Activated CD8-positive, alpha-beta T cell treated with anti-CD3 and anti-CD28 coated beads, Interleukin-2, amount 10 ng/mL, durations not matched to agents 7 days and 5 days (primary cell): Measurements from ENCODE around the gene ADAP1. TPM values are rescaled to one million over a fixed set of nuclear protein-coding genes. Genes with fewer than 3 reads are reported as not detected.
"Not testable (repeated sequence)": the region's sequence is repeated elsewhere in the genome, so short reads cannot be mapped to it uniquely, and the experiment has no call there.

Experiments used
- ATAC-seq: fragments of 150-1000 bp; cut with Tn5 transposase; one replicate; pipeline ENCODE4 v1.10.0; 2021; ENCODE audit warnings: moderate library complexity
- CTCF ChIA-PET: fragments of 350-600 bp; sonication (Branson Sonifier 250); formaldehyde crosslinking; loops from one replicate; lab custom pipeline; 2021; ENCODE audit warnings: antibody characterized with exemption; lab: Charles Lee
- POLR2A ChIA-PET: fragments of 350-600 bp; sonication (Branson Sonifier 250); formaldehyde crosslinking; loops from one replicate; lab custom pipeline; 2021; ENCODE audit warnings: antibody characterized with exemption; lab: Charles Lee
- DNase-seq: peaks from one replicate; pipeline ENCODE4 v3.0.0-alpha.2; 2020
- H3K27ac Mint-ChIP-seq: one replicate; pipeline ENCODE4 v1.8.0; 2021; ENCODE audit warnings: mild to moderate bottlenecking, mixed read lengths
- H3K27me3 Mint-ChIP-seq: one replicate; pipeline ENCODE4 v1.8.0; 2021; ENCODE audit warnings: low read depth, mixed read lengths
- H3K36me3 Mint-ChIP-seq: one replicate; pipeline ENCODE4 v1.8.0; 2021; ENCODE audit warnings: low read depth, mixed read lengths
- H3K4me1 Mint-ChIP-seq: one replicate; pipeline ENCODE4 v1.8.0; 2021; ENCODE audit warnings: low read depth, mixed read lengths
- H3K4me3 Mint-ChIP-seq: one replicate; pipeline ENCODE4 v1.8.0; 2021; ENCODE audit warnings: mild to moderate bottlenecking, mixed read lengths
- H3K9me3 Mint-ChIP-seq: one replicate; pipeline ENCODE4 v1.8.0; 2022; ENCODE audit warnings: mixed read lengths; ENCODE audit not compliant: insufficient read depth
- total RNA-seq, 2 experiments: library from RNA; stranded (reverse); gene quantifications; one replicate each; pipeline ENCODE4 v1.2.3, GENCODE V29; 2021

The ADAP1 gene
- total RNA-seq, 2 experiments from 2014 or later, result 24.2 to 28.6 TPM

DNA sequence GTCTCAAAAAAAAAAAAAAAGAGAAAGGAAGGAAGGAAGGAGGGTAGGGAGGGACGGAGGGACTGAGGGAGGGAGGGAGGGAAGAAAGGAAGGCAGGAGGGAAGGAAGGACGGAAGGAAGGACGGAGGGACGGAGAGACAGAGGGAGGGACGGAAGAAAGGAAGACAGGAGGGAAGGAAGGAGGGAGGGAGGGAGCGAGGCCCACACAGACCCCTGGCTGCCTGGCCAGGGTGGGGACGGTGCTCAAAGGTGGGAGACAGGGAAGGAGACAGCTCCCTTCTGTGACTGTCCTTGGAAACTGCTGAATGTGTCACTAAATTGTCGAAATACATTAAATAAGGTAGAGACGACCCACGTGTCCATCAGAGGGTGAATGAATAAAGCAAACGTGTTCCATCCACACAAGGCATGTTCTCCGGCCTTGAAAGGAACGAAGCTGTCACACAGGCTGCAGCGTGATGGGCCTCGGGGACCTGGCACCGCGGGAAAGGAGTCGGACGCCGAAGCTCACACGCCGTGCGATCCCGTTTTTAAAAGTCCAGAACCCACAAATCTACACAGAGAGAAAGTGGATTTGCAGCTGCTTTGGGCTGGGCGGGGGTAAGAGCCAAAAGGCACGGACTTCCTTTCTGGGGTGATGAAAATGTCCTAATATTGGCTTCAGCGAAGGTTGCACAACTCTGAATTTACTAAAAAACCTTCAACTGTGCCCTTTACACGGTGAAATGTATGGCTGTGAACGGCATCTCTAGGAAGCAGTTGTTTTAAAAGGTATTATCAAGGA is 23.3 kb downstream of the ADAP1 start:
- no peak overlapping the region for H3K4me3 Mint-ChIP-seq
- ChIA-PET CTCF (interaction anchor here (1.7 kb wide), 1 partner anchor 62 kb away, joined by 5 read pairs; no protein-coding TSS in a partner anchor), POLR2A (no interaction called here)
- no peak for DNase-seq
- peaks cover 26% of the 10 kb centered on the region for H3K4me1 Mint-ChIP-seq
- no peaks in the 10 kb centered on the region for H3K27me3 Mint-ChIP-seq
- no peak for ATAC-seq
- no peaks in the 10 kb centered on the region for H3K9me3 Mint-ChIP-seq
- peaks cover 9% of the 10 kb centered on the region for H3K36me3 Mint-ChIP-seq
- H3K27ac Mint-ChIP-seq, result peak overlapping the region; percentile 15

DNA sequence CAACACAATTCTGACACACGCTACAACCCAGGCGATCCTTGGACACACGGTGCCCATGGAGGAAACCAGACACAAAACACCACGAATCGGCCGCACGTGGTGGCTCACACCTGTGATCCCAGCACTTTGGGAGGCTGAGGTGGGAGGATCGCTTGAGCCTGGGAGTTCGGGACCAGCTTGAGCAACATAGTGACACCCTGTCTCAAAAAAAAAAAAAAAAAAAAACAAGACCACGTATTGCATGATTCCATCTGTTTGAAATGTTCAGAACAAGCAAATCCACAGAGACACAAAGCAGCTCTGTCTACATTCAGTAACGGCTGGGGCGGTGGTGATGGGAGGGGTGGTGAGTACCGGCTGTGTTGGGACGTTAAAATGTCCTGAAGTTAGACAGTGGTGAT is 25.2 kb downstream of the ADAP1 start:
- H3K27me3 Mint-ChIP-seq, result no peaks in the 10 kb centered on the region
- peaks cover 10% of the 10 kb centered on the region for H3K36me3 Mint-ChIP-seq
- ChIA-PET CTCF (interaction anchor here (1.4 kb wide), 1 partner anchor 12 kb away, joined by 3 read pairs; no protein-coding TSS in a partner anchor), POLR2A (no interaction called here)
- H3K4me3 Mint-ChIP-seq, result no peak overlapping the region
- no peak for DNase-seq
- H3K9me3 Mint-ChIP-seq, result no peaks in the 10 kb centered on the region
- peak overlapping the region; percentile 68 for H3K27ac Mint-ChIP-seq
- no peak for ATAC-seq
- H3K4me1 Mint-ChIP-seq, result peaks cover 34% of the 10 kb centered on the region

- Mint-ChIP-seq H3K4me3 (no peak overlapping the region), H3K9me3 (no peaks in the 10 kb centered on the region), H3K27ac (peak overlapping the region; percentile 62), H3K36me3 (peaks cover 10% of the 10 kb centered on the region), H3K4me1 (peaks cover 47% of the 10 kb centered on the region), H3K27me3 (no peaks in the 10 kb centered on the region)
- POLR2A ChIA-PET, result interaction anchor here (1.0 kb wide), 1 partner anchor 50 kb away, joined by 3 read pairs; no protein-coding TSS in a partner anchor
- ATAC-seq, result no peak
- CTCF ChIA-PET, result no interaction called here
- DNase-seq, result no peak
These were observed 27.3 kb downstream of the ADAP1 start for GRCh38 chr7:927031-927671.

DNA sequence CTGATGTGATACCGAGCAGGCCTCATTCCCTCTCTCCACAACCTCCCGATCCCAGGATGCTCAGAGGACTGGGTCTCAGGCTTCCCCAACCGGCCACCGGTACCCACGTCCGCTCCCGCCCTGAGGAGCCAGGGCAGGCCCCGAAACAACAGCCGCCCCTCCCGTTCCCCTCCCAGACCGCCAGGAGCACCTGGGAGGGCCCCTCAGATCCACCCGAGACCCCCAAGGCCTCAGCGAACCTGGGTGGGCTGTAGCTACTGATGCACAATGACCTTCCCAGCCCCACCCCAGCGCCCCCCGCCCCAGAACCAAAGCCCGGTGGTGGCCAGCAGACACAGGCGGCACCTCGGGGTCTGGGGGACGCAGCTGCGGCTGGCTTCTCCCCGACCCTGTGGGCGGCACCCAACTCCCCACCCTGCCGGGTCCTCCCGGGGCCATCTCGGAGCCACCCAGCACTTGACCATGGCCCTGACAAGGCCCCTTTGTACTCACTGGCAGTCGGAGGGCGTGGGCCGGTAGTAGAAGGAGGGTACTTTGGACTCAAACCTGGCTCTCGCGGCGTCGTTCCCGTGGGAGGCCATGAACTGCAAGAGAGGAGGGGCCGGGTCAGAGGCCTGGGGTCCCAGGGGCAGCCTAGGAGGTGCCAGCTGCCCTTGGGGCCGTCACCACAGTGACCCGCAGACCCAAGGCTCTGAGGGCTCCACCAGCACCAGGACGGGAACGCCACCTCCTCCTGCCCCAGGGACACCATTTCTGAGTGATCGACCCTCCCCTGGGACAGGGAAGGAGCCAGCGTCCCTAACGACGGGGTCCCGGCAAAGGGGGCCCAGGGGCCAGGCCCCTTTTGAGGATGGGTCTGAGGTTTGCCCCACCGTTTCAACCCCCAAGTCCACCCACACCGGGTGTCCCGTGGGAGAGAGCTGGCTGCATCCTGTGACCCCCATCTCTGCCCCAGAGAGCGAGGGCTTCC is 28.1 kb downstream of the ADAP1 start:
- Mint-ChIP-seq H3K27ac (peak overlapping the region; percentile 63), H3K9me3 (no peaks in the 10 kb centered on the region), H3K4me3 (no peak overlapping the region), H3K4me1 (peaks cover 54% of the 10 kb centered on the region), H3K36me3 (peaks cover 10% of the 10 kb centered on the region), H3K27me3 (no peaks in the 10 kb centered on the region)
- ATAC-seq, result no peak
- no peak for DNase-seq
- POLR2A ChIA-PET, result interaction anchor here (1.0 kb wide), 1 partner anchor 50 kb away, joined by 3 read pairs; no protein-coding TSS in a partner anchor
- CTCF ChIA-PET, result no interaction called here

- ATAC-seq (peak; percentile 4), DNase-seq (peak; percentile 72)
- POLR2A ChIA-PET, result interaction anchor here (1.0 to 1.1 kb wide), 2 partner anchors 27 to 33 kb away, joined by 3 read pairs; no protein-coding TSS in a partner anchor
- peaks cover 14% of the 10 kb centered on the region for H3K36me3 Mint-ChIP-seq
- peak overlapping the region; percentile 63 for H3K27ac Mint-ChIP-seq
- H3K4me1 Mint-ChIP-seq, result peaks cover 61% of the 10 kb centered on the region
- no peaks in the 10 kb centered on the region for H3K27me3 Mint-ChIP-seq
- peak overlapping the region; percentile 31 for H3K4me3 Mint-ChIP-seq
- H3K9me3 Mint-ChIP-seq, result no peaks in the 10 kb centered on the region
- CTCF ChIA-PET, result no interaction called here
These were observed 28.9 kb downstream of the ADAP1 start for GRCh38 chr7:925601-926000.

- peaks cover 56% of the 10 kb centered on the region for H3K4me1 Mint-ChIP-seq
- ATAC-seq (peak; percentile 28), DNase-seq (peak; percentile 77)
- H3K4me3 Mint-ChIP-seq, result peak overlapping the region; percentile 78
- POLR2A ChIA-PET, result interaction anchor here (0.8 to 1.1 kb wide), 4 partner anchors 18 to 49 kb away, joined by 3 to 4 read pairs (median 3); partner anchors contain the start of gene GET4
- H3K9me3 Mint-ChIP-seq, result no peaks in the 10 kb centered on the region
- H3K27me3 Mint-ChIP-seq, result no peaks in the 10 kb centered on the region
- CTCF ChIA-PET, result interaction anchor here (1.0 kb wide), 1 partner anchor 15 kb away, joined by 3 read pairs; no protein-coding TSS in a partner anchor
- H3K27ac Mint-ChIP-seq, result peak overlapping the region; percentile 91
- H3K36me3 Mint-ChIP-seq, result peaks cover 12% of the 10 kb centered on the region
These were observed 29.8 kb downstream of the ADAP1 start for GRCh38 chr7:924541-925231.

DNA sequence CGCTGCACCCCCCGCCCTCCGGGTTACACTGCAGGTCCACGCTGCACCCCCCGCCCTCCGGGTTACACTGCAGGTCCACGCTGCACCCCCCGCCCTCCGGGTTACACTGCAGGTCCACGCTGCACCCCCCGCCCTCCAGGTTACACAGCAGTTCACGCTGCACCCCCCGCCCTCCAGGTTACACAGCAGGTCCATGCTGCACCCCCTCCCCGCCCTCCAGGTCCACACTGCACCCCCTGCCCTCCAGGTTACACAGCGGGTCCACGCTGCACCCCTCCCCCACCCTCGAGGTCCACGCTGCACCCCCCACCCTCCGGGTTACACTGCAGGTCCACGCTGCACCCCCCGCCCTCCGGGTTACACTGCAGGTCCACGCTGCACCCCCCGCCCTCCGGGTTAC is 30.4 kb downstream of the ADAP1 start:
- not testable (repeated sequence) for H3K27me3 Mint-ChIP-seq, H3K27ac Mint-ChIP-seq, H3K36me3 Mint-ChIP-seq, H3K9me3 Mint-ChIP-seq, ATAC-seq, DNase-seq
- H3K4me3 Mint-ChIP-seq, result peak overlapping the region; percentile 83
- peaks cover 50% of the 10 kb centered on the region for H3K4me1 Mint-ChIP-seq
- CTCF ChIA-PET, result interaction anchor here (1.1 to 1.5 kb wide), 2 partner anchors 30 to 51 kb away, joined by 4 to 5 read pairs; no protein-coding TSS in a partner anchor
- POLR2A ChIA-PET, result interaction anchor here (0.7 to 1.8 kb wide), 6 partner anchors 14 to 306 kb away, joined by 3 to 23 read pairs (median 8); partner anchors contain the start of genes COX19 and GET4

DNA sequence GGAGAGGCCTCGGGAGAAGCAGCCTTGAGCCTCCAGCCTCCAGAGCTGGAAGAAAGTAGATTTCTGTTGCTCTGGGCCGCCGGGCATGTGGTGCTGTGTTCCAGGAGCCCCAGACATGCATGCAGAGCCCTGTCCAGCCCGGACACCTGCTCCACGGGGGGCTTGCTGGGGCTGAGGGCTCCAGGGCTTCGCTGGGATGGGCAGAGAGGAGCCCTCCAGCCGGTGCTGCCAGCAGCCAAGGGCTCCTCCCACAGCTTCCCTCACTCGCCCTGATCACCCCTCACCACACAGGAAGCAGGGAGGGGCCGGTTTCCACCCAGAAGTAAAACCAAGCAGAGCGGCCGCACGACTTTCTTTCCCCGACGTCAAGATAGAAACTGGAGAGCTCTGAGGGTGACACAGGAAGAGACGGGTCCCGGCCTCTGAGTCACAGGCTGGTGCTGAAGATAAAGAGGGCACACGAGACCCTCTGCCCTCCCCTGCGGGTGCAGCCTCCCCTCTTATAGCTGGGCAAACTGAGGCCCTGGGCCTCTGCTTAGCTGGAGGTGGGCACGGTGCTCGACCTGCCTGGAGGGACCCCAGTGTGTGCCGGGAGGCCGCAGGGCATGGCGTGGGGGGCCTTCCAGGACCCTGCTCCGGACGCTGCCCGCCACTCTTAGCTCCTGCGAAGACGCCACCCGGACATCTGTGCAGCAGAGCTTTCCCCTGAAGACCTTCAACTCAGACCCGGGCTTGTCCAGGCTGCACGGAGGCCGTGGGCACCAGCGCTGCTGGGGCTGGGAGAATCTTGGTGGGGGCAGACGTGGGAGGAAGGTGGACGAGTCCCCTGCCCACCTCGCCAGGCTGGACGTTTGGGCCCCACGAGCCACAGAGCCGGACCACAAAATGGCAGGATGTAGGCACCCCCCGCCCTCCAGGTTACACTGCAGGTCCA is 31.1 kb downstream of the ADAP1 start:
- H3K27ac Mint-ChIP-seq, result peak overlapping the region; percentile 96
- ATAC-seq (peak; percentile 83), DNase-seq (peak; percentile 97)
- H3K36me3 Mint-ChIP-seq, result peaks cover 6% of the 10 kb centered on the region
- no peaks in the 10 kb centered on the region for H3K9me3 Mint-ChIP-seq
- no peaks in the 10 kb centered on the region for H3K27me3 Mint-ChIP-seq
- POLR2A ChIA-PET, result interaction anchor here (0.5 to 1.8 kb wide), 8 partner anchors 14 to 308 kb away, joined by 3 to 23 read pairs (median 6); partner anchors contain the start of genes COX19 and GET4
- peak overlapping the region; percentile 83 for H3K4me3 Mint-ChIP-seq
- CTCF ChIA-PET, result interaction anchor here (1.0 to 2.6 kb wide), 5 partner anchors 13 to 142 kb away, joined by 3 to 12 read pairs (median 4); no protein-coding TSS in a partner anchor
- H3K4me1 Mint-ChIP-seq, result peaks cover 47% of the 10 kb centered on the region

GRCh38 chr7:922334-923107 is 32.0 kb downstream of the ADAP1 start:
- Mint-ChIP-seq H3K4me3 (peak overlapping the region; percentile 83), H3K36me3 (peaks cover 6% of the 10 kb centered on the region), H3K27ac (peak overlapping the region; percentile 96), H3K4me1 (peaks cover 46% of the 10 kb centered on the region), H3K9me3 (no peaks in the 10 kb centered on the region), H3K27me3 (no peaks in the 10 kb centered on the region)
- POLR2A ChIA-PET, result interaction anchor here (1.1 to 1.8 kb wide), 6 partner anchors 13 to 52 kb away, joined by 3 to 23 read pairs (median 8); partner anchors contain the start of genes COX19 and GET4
- ATAC-seq (peak; percentile 12), DNase-seq (peak; percentile 51)
- CTCF ChIA-PET, result interaction anchor here (1.0 to 2.6 kb wide), 5 partner anchors 12 to 143 kb away, joined by 3 to 12 read pairs (median 5); no protein-coding TSS in a partner anchor
